Thyroid gland (tissue), 4 donors: ENCODE results near the gene SEMA3C.

Experiments used
- CTCF ChIP-seq, 6 experiments: fragments of 200-600 bp in 3 of 6; fragments of 450-650 bp in 3 of 6; sonication (generic) in 3 of 6; IDR thresholded peaks; one replicate each; pipeline ENCODE4 v1.5.1; 2016 to 2019; ENCODE audit warnings: antibody characterized with exemption in 6 of 6, mild to moderate bottlenecking in 2 of 6, inconsistent platforms in 1 of 6, moderate library complexity in 1 of 6
- POLR2A ChIP-seq, 2 donors: fragments of 450-650 bp; IDR thresholded peaks; one replicate each; pipeline ENCODE4 v1.6.1; 2017; ENCODE audit warnings: antibody characterized with exemption in 2 of 2, mild to moderate bottlenecking in 2 of 2, moderate library complexity in 1 of 2

GRCh38 chr7:80773787-80774508 lies 144.9 kb downstream of the SEMA3C start:
- TF ChIP-seq POLR2A (IDR thresholded peaks at IDR 0.05) (no peak), CTCF (IDR thresholded peaks at IDR 0.05) (no peak)
